ENCODE measurements around the gene STAB1.
A peak's percentile ranks its signal among the peaks of the same experiment; 100 is the strongest.

Gene STAB1

GRCh38 chr3:52536369-52537164 is 41.4 kb downstream of the STAB1 start, which contains the start of gene UQCC5:
TSS of gene UQCC5 (plus strand) at chr3:52536605. CDS start at chr3:52536756, 151 bp downstream.
- H3K27ac ChIP-seq (ENCODE audit: low read length), result peak within 1 kb of the TSS; percentile 82
- H3K9me3 ChIP-seq (ENCODE audit: control insufficient read depth in 1 of 2, low read length in 2 of 2), result no peaks in the 10 kb centered on the region
- H3K27me3 ChIP-seq (ENCODE audit: low read depth, low read length), result no peaks in the 10 kb centered on the region
- H3K4me3 ChIP-seq (ENCODE audit: low read depth in 1 of 2, low read length in 2 of 2), result peak within 1 kb of the TSS; percentile 75 to 81
- H3K4me1 ChIP-seq (ENCODE audit: control insufficient read depth in 1 of 2, insufficient read depth in 2 of 2, low read length in 2 of 2), result peaks cover 8 to 32% of the 10 kb centered on the region in 2 donors
- peaks cover 4 to 6% of the 10 kb centered on the region in 2 donors for H3K36me3 ChIP-seq (ENCODE audit: control insufficient read depth in 1 of 2, insufficient read depth in 2 of 2, low read length in 2 of 2)

- H3K36me3 ChIP-seq (ENCODE audit: control insufficient read depth in 1 of 2, insufficient read depth in 2 of 2, low read length in 2 of 2), result peaks cover 4 to 9% of the 10 kb centered on the region in 2 donors
- H3K27me3 ChIP-seq (ENCODE audit: low read depth, low read length), result no peaks in the 10 kb centered on the region
- H3K4me1 ChIP-seq (ENCODE audit: control insufficient read depth in 1 of 2, insufficient read depth in 2 of 2, low read length in 2 of 2), result peaks cover 8 to 31% of the 10 kb centered on the region in 2 donors
- H3K9me3 ChIP-seq (ENCODE audit: control insufficient read depth in 1 of 2, low read length in 2 of 2), result no peaks in the 10 kb centered on the region
- H3K4me3 ChIP-seq (ENCODE audit: low read depth in 1 of 2, low read length in 2 of 2), result peak overlapping the region; percentile 75 to 81
- H3K27ac ChIP-seq (ENCODE audit: low read length), result peak overlapping the region; percentile 82
Observed at GRCh38 chr3:52537165-52537620, 42.1 kb downstream of the STAB1 start.

- peaks cover 4 to 9% of the 10 kb centered on the region in 2 donors for H3K36me3 ChIP-seq (ENCODE audit: control insufficient read depth in 1 of 2, insufficient read depth in 2 of 2, low read length in 2 of 2)
- no peaks in the 10 kb centered on the region for H3K9me3 ChIP-seq (ENCODE audit: control insufficient read depth in 1 of 2, low read length in 2 of 2)
- H3K4me1 ChIP-seq (ENCODE audit: control insufficient read depth in 1 of 2, insufficient read depth in 2 of 2, low read length in 2 of 2), result peaks cover 8 to 25% of the 10 kb centered on the region in 2 donors
- peak overlapping the region; percentile 82 for H3K27ac ChIP-seq (ENCODE audit: low read length)
- no peaks in the 10 kb centered on the region for H3K27me3 ChIP-seq (ENCODE audit: low read depth, low read length)
- H3K4me3 ChIP-seq (ENCODE audit: low read depth in 1 of 2, low read length in 2 of 2), result peak overlapping the region; percentile 75 to 81
Observed at GRCh38 chr3:52537726-52538421, 42.7 kb downstream of the STAB1 start.

GRCh38 chr3:52539010-52539653 is 44.0 kb downstream of the STAB1 start:
- no peaks in the 10 kb centered on the region for H3K9me3 ChIP-seq (ENCODE audit: control insufficient read depth in 1 of 2, low read length in 2 of 2)
- peaks cover 8 to 23% of the 10 kb centered on the region in 2 donors for H3K4me1 ChIP-seq (ENCODE audit: control insufficient read depth in 1 of 2, insufficient read depth in 2 of 2, low read length in 2 of 2)
- H3K27ac ChIP-seq (ENCODE audit: low read length), result no peak overlapping the region
- H3K36me3 ChIP-seq (ENCODE audit: control insufficient read depth in 1 of 2, insufficient read depth in 2 of 2, low read length in 2 of 2), result peaks cover 4 to 9% of the 10 kb centered on the region in 2 donors
- no peak overlapping the region for H3K4me3 ChIP-seq (ENCODE audit: low read depth in 1 of 2, low read length in 2 of 2)
- H3K27me3 ChIP-seq (ENCODE audit: low read depth, low read length), result no peaks in the 10 kb centered on the region

GRCh38 chr3:52541050-52541449 is 45.9 kb downstream of the STAB1 start:
- no peak overlapping the region for H3K4me3 ChIP-seq (ENCODE audit: low read depth in 1 of 2, low read length in 2 of 2)
- no peaks in the 10 kb centered on the region for H3K27me3 ChIP-seq (ENCODE audit: low read depth, low read length)
- peaks cover 9 to 10% of the 10 kb centered on the region in 2 donors for H3K36me3 ChIP-seq (ENCODE audit: control insufficient read depth in 1 of 2, insufficient read depth in 2 of 2, low read length in 2 of 2)
- H3K4me1 ChIP-seq (ENCODE audit: control insufficient read depth in 1 of 2, insufficient read depth in 2 of 2, low read length in 2 of 2), result peaks cover 8 to 23% of the 10 kb centered on the region in 2 donors
- no peak overlapping the region for H3K27ac ChIP-seq (ENCODE audit: low read length)
- no peaks in the 10 kb centered on the region for H3K9me3 ChIP-seq (ENCODE audit: control insufficient read depth in 1 of 2, low read length in 2 of 2)

GRCh38 chr3:52544937-52545336 is 49.8 kb downstream of the STAB1 start:
- no peaks in the 10 kb centered on the region for H3K9me3 ChIP-seq (ENCODE audit: control insufficient read depth in 1 of 2, low read length in 2 of 2)
- no peak overlapping the region for H3K4me3 ChIP-seq (ENCODE audit: low read depth in 1 of 2, low read length in 2 of 2)
- no peak overlapping the region for H3K27ac ChIP-seq (ENCODE audit: low read length)
- H3K36me3 ChIP-seq (ENCODE audit: control insufficient read depth in 1 of 2, insufficient read depth in 2 of 2, low read length in 2 of 2), result peaks cover 24 to 36% of the 10 kb centered on the region in 2 donors
- no peaks in the 10 kb centered on the region for H3K4me1 ChIP-seq (ENCODE audit: control insufficient read depth in 1 of 2, insufficient read depth in 2 of 2, low read length in 2 of 2)
- no peaks in the 10 kb centered on the region for H3K27me3 ChIP-seq (ENCODE audit: low read depth, low read length)

GRCh38 chr3:52546111-52546901 is 51.2 kb downstream of the STAB1 start:
- no peaks in the 10 kb centered on the region for H3K9me3 ChIP-seq (ENCODE audit: control insufficient read depth in 1 of 2, low read length in 2 of 2)
- peaks cover 33 to 44% of the 10 kb centered on the region in 2 donors for H3K36me3 ChIP-seq (ENCODE audit: control insufficient read depth in 1 of 2, insufficient read depth in 2 of 2, low read length in 2 of 2)
- H3K27me3 ChIP-seq (ENCODE audit: low read depth, low read length), result no peaks in the 10 kb centered on the region
- H3K4me1 ChIP-seq (ENCODE audit: control insufficient read depth in 1 of 2, insufficient read depth in 2 of 2, low read length in 2 of 2), result no peaks in the 10 kb centered on the region
- no peak overlapping the region for H3K27ac ChIP-seq (ENCODE audit: low read length)
- no peak overlapping the region for H3K4me3 ChIP-seq (ENCODE audit: low read depth in 1 of 2, low read length in 2 of 2)

- H3K4me1 ChIP-seq (ENCODE audit: control insufficient read depth in 1 of 2, insufficient read depth in 2 of 2, low read length in 2 of 2), result no peaks in the 10 kb centered on the region
- H3K4me3 ChIP-seq (ENCODE audit: low read depth in 1 of 2, low read length in 2 of 2), result no peak overlapping the region
- peaks cover 28 to 44% of the 10 kb centered on the region in 2 donors for H3K36me3 ChIP-seq (ENCODE audit: control insufficient read depth in 1 of 2, insufficient read depth in 2 of 2, low read length in 2 of 2)
- no peak overlapping the region for H3K27ac ChIP-seq (ENCODE audit: low read length)
- no peaks in the 10 kb centered on the region for H3K9me3 ChIP-seq (ENCODE audit: control insufficient read depth in 1 of 2, low read length in 2 of 2)
- H3K27me3 ChIP-seq (ENCODE audit: low read depth, low read length), result no peaks in the 10 kb centered on the region
Observed at GRCh38 chr3:52547143-52547542, 52.0 kb downstream of the STAB1 start.

- no peaks in the 10 kb centered on the region for H3K27me3 ChIP-seq (ENCODE audit: low read depth, low read length)
- no peaks in the 10 kb centered on the region for H3K9me3 ChIP-seq (ENCODE audit: control insufficient read depth in 1 of 2, low read length in 2 of 2)
- peaks cover 42 to 66% of the 10 kb centered on the region in 2 donors for H3K36me3 ChIP-seq (ENCODE audit: control insufficient read depth in 1 of 2, insufficient read depth in 2 of 2, low read length in 2 of 2)
- no peak overlapping the region for H3K27ac ChIP-seq (ENCODE audit: low read length)
- H3K4me1 ChIP-seq (ENCODE audit: control insufficient read depth in 1 of 2, insufficient read depth in 2 of 2, low read length in 2 of 2), result no peaks in the 10 kb centered on the region
- H3K4me3 ChIP-seq (ENCODE audit: low read depth in 1 of 2, low read length in 2 of 2), result no peak overlapping the region
Observed at GRCh38 chr3:52551118-52551517, 56.0 kb downstream of the STAB1 start.

- H3K9me3 ChIP-seq (ENCODE audit: control insufficient read depth in 1 of 2, low read length in 2 of 2), result no peaks in the 10 kb centered on the region
- no peak overlapping the region for H3K4me3 ChIP-seq (ENCODE audit: low read depth in 1 of 2, low read length in 2 of 2)
- H3K4me1 ChIP-seq (ENCODE audit: control insufficient read depth in 1 of 2, insufficient read depth in 2 of 2, low read length in 2 of 2), result no peaks in the 10 kb centered on the region
- peaks cover 36 to 59% of the 10 kb centered on the region in 2 donors for H3K36me3 ChIP-seq (ENCODE audit: control insufficient read depth in 1 of 2, insufficient read depth in 2 of 2, low read length in 2 of 2)
- no peak overlapping the region for H3K27ac ChIP-seq (ENCODE audit: low read length)
- no peaks in the 10 kb centered on the region for H3K27me3 ChIP-seq (ENCODE audit: low read depth, low read length)
Observed at GRCh38 chr3:52552089-52552488, 57.0 kb downstream of the STAB1 start.
